ENCODE measurements around the gene RBL2. TPM values are rescaled to one million over a fixed set of nuclear protein-coding genes. Genes with fewer than 3 reads are reported as not detected.
A peak's percentile ranks its signal among the peaks of the same experiment; 100 is the strongest.

RBL2 gene
- total and polyA plus RNA-seq, 2 of the 13 experiments (the other 11 are each of a cell fraction or from before 2014, with no cell fraction given): 41.2 to 60.9 TPM

DNA sequence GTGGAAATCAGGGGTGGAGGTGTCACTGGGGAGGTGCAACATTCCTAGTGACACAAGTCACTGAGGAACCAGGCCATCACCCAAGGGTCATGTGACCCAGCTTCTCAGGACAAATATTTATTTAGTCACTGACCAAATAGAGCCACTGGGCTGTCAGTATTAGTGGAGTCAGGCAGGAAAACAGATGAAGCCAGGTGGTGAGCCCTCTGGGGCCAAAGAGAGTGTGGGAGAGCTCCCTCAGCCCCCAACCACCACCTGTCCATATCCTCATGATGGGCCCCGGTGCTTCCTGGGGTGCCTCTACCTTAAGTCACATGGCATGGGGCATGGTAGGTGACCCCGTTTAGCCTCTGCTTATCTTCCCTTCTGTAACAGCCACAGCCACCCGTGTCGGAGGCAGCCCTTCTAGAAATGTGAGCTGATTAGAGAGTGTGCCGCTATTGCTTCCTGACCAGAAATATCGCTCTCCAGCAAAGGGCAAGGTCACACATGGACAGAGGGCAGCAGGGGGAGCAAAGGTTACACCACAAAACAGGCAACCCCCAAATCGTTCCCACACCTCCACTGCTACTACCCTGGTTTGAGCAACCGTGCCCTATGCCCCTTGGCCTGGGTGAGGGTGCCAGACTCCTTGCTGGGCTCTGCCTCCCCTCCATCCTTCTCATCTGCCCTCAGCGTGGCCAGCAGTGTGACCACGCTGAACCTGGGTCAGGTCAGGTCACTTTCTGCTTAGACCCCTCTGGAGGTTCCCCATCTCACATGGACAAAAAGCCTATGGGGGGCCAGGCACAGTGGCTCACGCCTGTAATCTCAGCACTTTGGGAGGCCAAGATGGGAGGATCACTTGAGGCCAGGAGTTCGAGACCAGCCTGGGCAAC is 77.4 kb downstream of the RBL2 start (continued):
- TF ChIP-seq, protein P1, sequence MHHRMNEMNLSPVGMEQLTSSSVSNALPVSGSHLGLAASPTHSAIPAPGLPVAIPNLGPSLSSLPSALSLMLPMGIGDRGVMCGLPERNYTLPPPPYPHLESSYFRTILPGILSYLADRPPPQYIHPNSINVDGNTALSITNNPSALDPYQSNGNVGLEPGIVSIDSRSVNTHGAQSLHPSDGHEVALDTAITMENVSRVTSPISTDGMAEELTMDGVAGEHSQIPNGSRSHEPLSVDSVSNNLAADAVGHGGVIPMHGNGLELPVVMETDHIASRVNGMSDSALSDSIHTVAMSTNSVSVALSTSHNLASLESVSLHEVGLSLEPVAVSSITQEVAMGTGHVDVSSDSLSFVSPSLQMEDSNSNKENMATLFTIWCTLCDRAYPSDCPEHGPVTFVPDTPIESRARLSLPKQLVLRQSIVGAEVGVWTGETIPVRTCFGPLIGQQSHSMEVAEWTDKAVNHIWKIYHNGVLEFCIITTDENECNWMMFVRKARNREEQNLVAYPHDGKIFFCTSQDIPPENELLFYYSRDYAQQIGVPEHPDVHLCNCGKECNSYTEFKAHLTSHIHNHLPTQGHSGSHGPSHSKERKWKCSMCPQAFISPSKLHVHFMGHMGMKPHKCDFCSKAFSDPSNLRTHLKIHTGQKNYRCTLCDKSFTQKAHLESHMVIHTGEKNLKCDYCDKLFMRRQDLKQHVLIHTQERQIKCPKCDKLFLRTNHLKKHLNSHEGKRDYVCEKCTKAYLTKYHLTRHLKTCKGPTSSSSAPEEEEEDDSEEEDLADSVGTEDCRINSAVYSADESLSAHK (CRISPR knock-in tag; IDR thresholded peaks at IDR 0.05; ENCODE audit: borderline replicate concordance): no peak
- TF ChIP-seq THYN1 (CRISPR knock-in tag; IDR thresholded peaks at IDR 0.05; ENCODE audit: borderline replicate concordance, low read depth): no peak
- no peak for TF ChIP-seq ZKSCAN1 (IDR thresholded peaks at IDR 0.05; ENCODE audit: low read length)
- peak; percentile 54; the same call in 1 of the 2 replicates for TF ChIP-seq ZBTB20 (CRISPR knock-in tag; IDR thresholded peaks at IDR 0.05; ENCODE audit: borderline replicate concordance, low read depth)
- peak; percentile 67; the same call in 1 of the 2 replicates for TF ChIP-seq ZNF724P (CRISPR knock-in tag; IDR thresholded peaks at IDR 0.05; ENCODE audit: borderline replicate concordance)
- peak; percentile 37; the same call in 1 of the 2 replicates for TF ChIP-seq YEATS2 (CRISPR knock-in tag; IDR thresholded peaks at IDR 0.05; ENCODE audit: borderline replicate concordance)
- TF ChIP-seq ZFP90 (CRISPR knock-in tag; IDR thresholded peaks at IDR 0.05; ENCODE audit: borderline replicate concordance): peak; percentile 82
- no peak for TF ChIP-seq HCFC1 (IDR thresholded peaks at IDR 0.05; ENCODE audit: low read depth, low read length)
- no peak for TF ChIP-seq DNMT1 (CRISPR knock-in tag; IDR thresholded peaks at IDR 0.05)
- no peak for TF ChIP-seq CHCHD3 (CRISPR knock-in tag; IDR thresholded peaks at IDR 0.05)
- TF ChIP-seq NFYB (CRISPR knock-in tag; IDR thresholded peaks at IDR 0.05): no peak
- no peak for TF ChIP-seq RORA (CRISPR knock-in tag; IDR thresholded peaks at IDR 0.05)
- TF ChIP-seq, protein P2, sequence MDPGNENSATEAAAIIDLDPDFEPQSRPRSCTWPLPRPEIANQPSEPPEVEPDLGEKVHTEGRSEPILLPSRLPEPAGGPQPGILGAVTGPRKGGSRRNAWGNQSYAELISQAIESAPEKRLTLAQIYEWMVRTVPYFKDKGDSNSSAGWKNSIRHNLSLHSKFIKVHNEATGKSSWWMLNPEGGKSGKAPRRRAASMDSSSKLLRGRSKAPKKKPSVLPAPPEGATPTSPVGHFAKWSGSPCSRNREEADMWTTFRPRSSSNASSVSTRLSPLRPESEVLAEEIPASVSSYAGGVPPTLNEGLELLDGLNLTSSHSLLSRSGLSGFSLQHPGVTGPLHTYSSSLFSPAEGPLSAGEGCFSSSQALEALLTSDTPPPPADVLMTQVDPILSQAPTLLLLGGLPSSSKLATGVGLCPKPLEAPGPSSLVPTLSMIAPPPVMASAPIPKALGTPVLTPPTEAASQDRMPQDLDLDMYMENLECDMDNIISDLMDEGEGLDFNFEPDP (CRISPR knock-in tag; conservative IDR thresholded peaks at IDR 0.05): peak; percentile 97; the same call in 1 of the 2 replicates
- no peak for TF ChIP-seq ZNF337 (CRISPR knock-in tag; IDR thresholded peaks at IDR 0.05; ENCODE audit: borderline replicate concordance, low read depth)
- TF ChIP-seq NFRKB (IDR thresholded peaks at IDR 0.05): no peak
- no peak for TF ChIP-seq ZNF432 (CRISPR knock-in tag; IDR thresholded peaks at IDR 0.05; ENCODE audit: borderline replicate concordance)
- TF ChIP-seq, protein P3, sequence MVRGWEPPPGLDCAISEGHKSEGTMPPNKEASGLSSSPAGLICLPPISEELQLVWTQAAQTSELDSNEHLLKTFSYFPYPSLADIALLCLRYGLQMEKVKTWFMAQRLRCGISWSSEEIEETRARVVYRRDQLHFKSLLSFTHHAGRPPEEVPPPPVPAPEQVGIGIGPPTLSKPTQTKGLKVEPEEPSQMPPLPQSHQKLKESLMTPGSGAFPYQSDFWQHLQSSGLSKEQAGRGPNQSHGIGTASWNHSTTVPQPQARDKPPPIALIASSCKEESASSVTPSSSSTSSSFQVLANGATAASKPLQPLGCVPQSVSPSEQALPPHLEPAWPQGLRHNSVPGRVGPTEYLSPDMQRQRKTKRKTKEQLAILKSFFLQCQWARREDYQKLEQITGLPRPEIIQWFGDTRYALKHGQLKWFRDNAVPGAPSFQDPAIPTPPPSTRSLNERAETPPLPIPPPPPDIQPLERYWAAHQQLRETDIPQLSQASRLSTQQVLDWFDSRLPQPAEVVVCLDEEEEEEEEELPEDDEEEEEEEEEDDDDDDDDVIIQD (CRISPR knock-in tag; IDR thresholded peaks at IDR 0.05; ENCODE audit: low read depth): peak; percentile 76
- no peak for TF ChIP-seq ATF7-NPFF (CRISPR knock-in tag; IDR thresholded peaks at IDR 0.05; ENCODE audit: low read depth)
- TF ChIP-seq, protein P4, sequence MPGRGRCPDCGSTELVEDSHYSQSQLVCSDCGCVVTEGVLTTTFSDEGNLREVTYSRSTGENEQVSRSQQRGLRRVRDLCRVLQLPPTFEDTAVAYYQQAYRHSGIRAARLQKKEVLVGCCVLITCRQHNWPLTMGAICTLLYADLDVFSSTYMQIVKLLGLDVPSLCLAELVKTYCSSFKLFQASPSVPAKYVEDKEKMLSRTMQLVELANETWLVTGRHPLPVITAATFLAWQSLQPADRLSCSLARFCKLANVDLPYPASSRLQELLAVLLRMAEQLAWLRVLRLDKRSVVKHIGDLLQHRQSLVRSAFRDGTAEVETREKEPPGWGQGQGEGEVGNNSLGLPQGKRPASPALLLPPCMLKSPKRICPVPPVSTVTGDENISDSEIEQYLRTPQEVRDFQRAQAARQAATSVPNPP (CRISPR knock-in tag; IDR thresholded peaks at IDR 0.05): no peak
- TF ChIP-seq NR2F2 (IDR thresholded peaks at IDR 0.05; ENCODE audit: borderline replicate concordance, low read depth): peak; percentile 89
- TF ChIP-seq RARA (CRISPR knock-in tag; IDR thresholded peaks at IDR 0.05): peak; percentile 79
- TF ChIP-seq ZNF546 (CRISPR knock-in tag; conservative IDR thresholded peaks at IDR 0.05): no peak
- TF ChIP-seq ASH2L (IDR thresholded peaks at IDR 0.05; ENCODE audit: insufficient read length, low read depth, low read length): peak; percentile 89

All from HepG2 (cell line).